Measurements from ENCODE around the gene SCIN. TPM values are rescaled to one million over a fixed set of nuclear protein-coding genes. Genes with fewer than 3 reads are reported as not detected.

The SCIN gene
- total RNA-seq, 1 experiment from 2014 or later, result 5.6 TPM

- no peaks in the 10 kb centered on the region for H3K9me3 ChIP-seq (ENCODE audit: control insufficient read depth, insufficient read depth, low read depth, low read length)
- intact Hi-C loops (cut with micrococcal nuclease; ENCODE audit: unreplicated experiment), result no loop called here
- DNase-seq (ENCODE audit: low read depth, low spot score), result no peak
- no peak for ATAC-seq
- CTCF ChIA-PET, result no interaction called here
- no peaks in the 10 kb centered on the region; the same call in 1 of the 2 replicates for H3K27me3 ChIP-seq (ENCODE audit: control insufficient read depth, insufficient read depth, low read length)
- no TSS peak for BruUV-seq (replicated peaks)
- H3K4me3 ChIP-seq (ENCODE audit: low read depth in 2 of 2, low read length in 2 of 2), result no peak overlapping the region
- no peaks in the 10 kb centered on the region for H3K36me3 ChIP-seq (ENCODE audit: control insufficient read depth, insufficient read depth, low read length)
- in situ Hi-C loops (cut with HindIII; ENCODE audit: low pct_unique_long_range_greater_than_20kb, low sequenced_read_pairs), result no loop called here
- POLR2A ChIA-PET, result no interaction called here
- TF ChIP-seq, protein P1, sequence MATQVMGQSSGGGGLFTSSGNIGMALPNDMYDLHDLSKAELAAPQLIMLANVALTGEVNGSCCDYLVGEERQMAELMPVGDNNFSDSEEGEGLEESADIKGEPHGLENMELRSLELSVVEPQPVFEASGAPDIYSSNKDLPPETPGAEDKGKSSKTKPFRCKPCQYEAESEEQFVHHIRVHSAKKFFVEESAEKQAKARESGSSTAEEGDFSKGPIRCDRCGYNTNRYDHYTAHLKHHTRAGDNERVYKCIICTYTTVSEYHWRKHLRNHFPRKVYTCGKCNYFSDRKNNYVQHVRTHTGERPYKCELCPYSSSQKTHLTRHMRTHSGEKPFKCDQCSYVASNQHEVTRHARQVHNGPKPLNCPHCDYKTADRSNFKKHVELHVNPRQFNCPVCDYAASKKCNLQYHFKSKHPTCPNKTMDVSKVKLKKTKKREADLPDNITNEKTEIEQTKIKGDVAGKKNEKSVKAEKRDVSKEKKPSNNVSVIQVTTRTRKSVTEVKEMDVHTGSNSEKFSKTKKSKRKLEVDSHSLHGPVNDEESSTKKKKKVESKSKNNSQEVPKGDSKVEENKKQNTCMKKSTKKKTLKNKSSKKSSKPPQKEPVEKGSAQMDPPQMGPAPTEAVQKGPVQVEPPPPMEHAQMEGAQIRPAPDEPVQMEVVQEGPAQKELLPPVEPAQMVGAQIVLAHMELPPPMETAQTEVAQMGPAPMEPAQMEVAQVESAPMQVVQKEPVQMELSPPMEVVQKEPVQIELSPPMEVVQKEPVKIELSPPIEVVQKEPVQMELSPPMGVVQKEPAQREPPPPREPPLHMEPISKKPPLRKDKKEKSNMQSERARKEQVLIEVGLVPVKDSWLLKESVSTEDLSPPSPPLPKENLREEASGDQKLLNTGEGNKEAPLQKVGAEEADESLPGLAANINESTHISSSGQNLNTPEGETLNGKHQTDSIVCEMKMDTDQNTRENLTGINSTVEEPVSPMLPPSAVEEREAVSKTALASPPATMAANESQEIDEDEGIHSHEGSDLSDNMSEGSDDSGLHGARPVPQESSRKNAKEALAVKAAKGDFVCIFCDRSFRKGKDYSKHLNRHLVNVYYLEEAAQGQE (IDR thresholded peaks at IDR 0.05; ENCODE audit: insufficient read depth in 1 of 2, low read depth in 2 of 2, low read length in 1 of 2), result no peak
- TF ChIP-seq CTCF (IDR thresholded peaks at IDR 0.05) (no peak), TCF7L2 (IDR thresholded peaks at IDR 0.05; ENCODE audit: low read depth, low read length) (no peak), SIN3A (IDR thresholded peaks at IDR 0.05; ENCODE audit: borderline replicate concordance, insufficient read depth, low read depth, low read length) (no peak), POLR2AphosphoS5 (IDR thresholded peaks at IDR 0.05; ENCODE audit: low read depth, low read length) (no peak)
- H3K27ac ChIP-seq (ENCODE audit: low read length), result no peak overlapping the region
- H3K4me1 ChIP-seq (ENCODE audit: control insufficient read depth, insufficient read depth, low read length), result no peaks in the 10 kb centered on the region
These were observed 17.6 kb upstream of the SCIN start for GRCh38 chr7:12552876-12553275.

GRCh38 chr7:12553416-12553815 is 17.1 kb upstream of the SCIN start:
- Histone ChIP-seq H3K4me3 (ENCODE audit: low read depth in 2 of 2, low read length in 2 of 2) (no peak overlapping the region), H3K9me3 (ENCODE audit: control insufficient read depth, insufficient read depth, low read depth, low read length) (no peaks in the 10 kb centered on the region), H3K27ac (ENCODE audit: low read length) (no peak overlapping the region), H3K36me3 (ENCODE audit: control insufficient read depth, insufficient read depth, low read length) (no peaks in the 10 kb centered on the region), H3K27me3 (ENCODE audit: control insufficient read depth, insufficient read depth, low read length) (no peaks in the 10 kb centered on the region; the same call in 1 of the 2 replicates), H3K4me1 (ENCODE audit: control insufficient read depth, insufficient read depth, low read length) (no peaks in the 10 kb centered on the region)
- ATAC-seq (no peak), DNase-seq (ENCODE audit: low read depth, low spot score) (no peak)
- ChIA-PET POLR2A (no interaction called here), CTCF (no interaction called here)
- in situ Hi-C loops (cut with HindIII; ENCODE audit: low pct_unique_long_range_greater_than_20kb, low sequenced_read_pairs), result no loop called here
- TF ChIP-seq, protein P1 (IDR thresholded peaks at IDR 0.05; ENCODE audit: insufficient read depth in 1 of 2, low read depth in 2 of 2, low read length in 1 of 2), result no peak
- TF ChIP-seq CTCF (IDR thresholded peaks at IDR 0.05) (no peak), POLR2AphosphoS5 (IDR thresholded peaks at IDR 0.05; ENCODE audit: low read depth, low read length) (no peak)
- BruUV-seq (replicated peaks), result no TSS peak
- intact Hi-C loops (cut with micrococcal nuclease; ENCODE audit: unreplicated experiment), result no loop called here

All from Panc1 (cell line).